ENCODE results near the gene NMUR2. TPM values are rescaled to one million over a fixed set of nuclear protein-coding genes. Genes with fewer than 3 reads are reported as not detected.
A peak's percentile ranks its signal among the peaks of the same experiment; 100 is the strongest.

NMUR2 gene
- total RNA-seq, result not detected
- long read RNA-seq, result 0 reads

- peak within 1 kb of the TSS; percentile 30 for H3K4me3 ChIP-seq
- H3K27ac ChIP-seq (replicated peaks), result no peak within 1 kb of the TSS
- peak; percentile 14 for DNase-seq
- no peaks in the 10 kb centered on the region for H3K4me1 ChIP-seq
- H3K27me3 ChIP-seq (ENCODE audit: low read depth), result no peaks in the 10 kb centered on the region
- no peaks in the 10 kb centered on the region for H3K36me3 ChIP-seq
- H3K9me3 ChIP-seq (replicated peaks), result no peaks in the 10 kb centered on the region
- intact Hi-C loops (cut with micrococcal nuclease), result no loop called here
- no peak for TF ChIP-seq CTCF (IDR thresholded peaks at IDR 0.05; ENCODE audit: borderline replicate concordance)
Observed at GRCh38 chr5:152405145-152405544, at the start of gene NMUR2. Gene NMUR2 (minus strand): TSS chr5:152405279. CDS start chr5:152405113, 166 bp downstream.

GRCh38 chr5:152443935-152444334 lies 38.9 kb upstream of the NMUR2 start:
- Histone ChIP-seq H3K36me3 (no peaks in the 10 kb centered on the region), H3K9me3 (replicated peaks) (no peaks in the 10 kb centered on the region), H3K4me3 (no peak overlapping the region), H3K4me1 (no peaks in the 10 kb centered on the region), H3K27ac (replicated peaks) (no peak overlapping the region), H3K27me3 (ENCODE audit: low read depth) (no peaks in the 10 kb centered on the region)
- no peak for TF ChIP-seq CTCF (IDR thresholded peaks at IDR 0.05; ENCODE audit: borderline replicate concordance)
- DNase-seq, result no peak
- intact Hi-C loops (cut with micrococcal nuclease), result no loop called here

- TF ChIP-seq CTCF (IDR thresholded peaks at IDR 0.05; ENCODE audit: borderline replicate concordance), result no peak
- no peak for DNase-seq
- Histone ChIP-seq H3K4me1 (no peaks in the 10 kb centered on the region), H3K9me3 (replicated peaks) (no peaks in the 10 kb centered on the region), H3K27ac (replicated peaks) (no peak overlapping the region), H3K36me3 (no peaks in the 10 kb centered on the region), H3K4me3 (no peak overlapping the region), H3K27me3 (ENCODE audit: low read depth) (no peaks in the 10 kb centered on the region)
- intact Hi-C loops (cut with micrococcal nuclease), result no loop called here
Observed at GRCh38 chr5:152439791-152440190, 34.7 kb upstream of the NMUR2 start.

GRCh38 chr5:152437866-152438265 lies 32.8 kb upstream of the NMUR2 start:
- Histone ChIP-seq H3K27ac (replicated peaks) (no peak overlapping the region), H3K9me3 (replicated peaks) (no peaks in the 10 kb centered on the region), H3K36me3 (no peaks in the 10 kb centered on the region), H3K4me1 (no peaks in the 10 kb centered on the region), H3K4me3 (no peak overlapping the region), H3K27me3 (ENCODE audit: low read depth) (no peaks in the 10 kb centered on the region)
- DNase-seq, result no peak
- intact Hi-C loops (cut with micrococcal nuclease), result no loop called here
- no peak for TF ChIP-seq CTCF (IDR thresholded peaks at IDR 0.05; ENCODE audit: borderline replicate concordance)

GRCh38 chr5:152427721-152428120 lies 22.6 kb upstream of the NMUR2 start:
- no peak overlapping the region for H3K27ac ChIP-seq (replicated peaks)
- intact Hi-C loops (cut with micrococcal nuclease), result no loop called here
- TF ChIP-seq CTCF (IDR thresholded peaks at IDR 0.05; ENCODE audit: borderline replicate concordance), result no peak

GRCh38 chr5:152425083-152425482 lies 20.0 kb upstream of the NMUR2 start:
- Histone ChIP-seq H3K27ac (replicated peaks) (no peak overlapping the region), H3K4me3 (no peak overlapping the region), H3K9me3 (replicated peaks) (no peaks in the 10 kb centered on the region), H3K27me3 (ENCODE audit: low read depth) (no peaks in the 10 kb centered on the region), H3K36me3 (no peaks in the 10 kb centered on the region), H3K4me1 (no peaks in the 10 kb centered on the region)
- DNase-seq, result no peak
- intact Hi-C loops (cut with micrococcal nuclease), result no loop called here
- TF ChIP-seq CTCF (IDR thresholded peaks at IDR 0.05; ENCODE audit: borderline replicate concordance), result no peak

More at GRCh38 chr5:152427721-152428120, 22.6 kb upstream of the NMUR2 start:
- no peaks in the 10 kb centered on the region for H3K36me3 ChIP-seq
- no peak overlapping the region for H3K4me3 ChIP-seq
- no peaks in the 10 kb centered on the region for H3K4me1 ChIP-seq
- H3K9me3 ChIP-seq (replicated peaks), result no peaks in the 10 kb centered on the region
- H3K27me3 ChIP-seq (ENCODE audit: low read depth), result no peaks in the 10 kb centered on the region
- DNase-seq, result no peak

Data from left ventricle myocardium inferior (tissue), 1 donor.